HCT116 (cell line): Measurements from ENCODE around the gene GLMN. TPM values are rescaled to one million over a fixed set of nuclear protein-coding genes. Genes with fewer than 3 reads are reported as not detected.
"Not testable (repeated sequence)": the region's sequence is repeated elsewhere in the genome, so short reads cannot be mapped to it uniquely, and the experiment has no call there.

Experiments used
- ATAC-seq: fragments of 200-7000 bp; cut with Tn5 transposase; 2 replicates; pipeline ENCODE4 v1.9.1; 2020; ENCODE audit warnings: mild to moderate bottlenecking, moderate library complexity
- BruUV-seq: library from RNA; stranded (reverse); fragments of 400-500 nt; replicated peaks from 2 replicates; lab custom pipeline; 2021; lab: Mats Ljungman, UMichigan
- CTCF ChIA-PET: fragments of 300-600 bp; sonication (Branson Sonifier 250); formaldehyde crosslinking; loops from one replicate; lab custom pipeline; 2021; ENCODE audit warnings: antibody characterized with exemption; lab: Charles Lee
- POLR2A ChIA-PET: fragments of 300-600, 350-600 bp; sonication (Branson Sonifier 250); formaldehyde crosslinking; loops from one replicate; lab custom pipeline; 2021; ENCODE audit warnings: antibody characterized with exemption; lab: Charles Lee
- RAD21 ChIA-PET, 2 experiments: fragments of 300-600 bp; sonication (Branson Sonifier 250); formaldehyde crosslinking; loops; one replicate each; lab custom pipeline; 2023; ENCODE audit warnings: low total read pairs in 2 of 2; ENCODE audit not compliant: uncharacterized antibody in 2 of 2, unreplicated experiment in 2 of 2, low non-redundant PET in 1 of 2; lab: Charles Lee
- DNase-seq: peaks from one replicate; pipeline ENCODE4 v3.0.0-alpha.2; 2010; ENCODE audit warnings: low read depth, low spot score
- H2AFZ ChIP-seq: fragments of 200-600 bp; shearing (Covaris generic), sonication (generic); 2 replicates; pipeline ENCODE4 v1.6.1; 2017; ENCODE audit warnings: low read depth, mixed run types, mixed read lengths, antibody characterized with exemption, low read length; ENCODE audit not compliant: poor library complexity, severe bottlenecking
- H3K27ac ChIP-seq: 2 replicates; pipeline ENCODE4 v1.5.1; 2012; ENCODE audit warnings: low read depth, low read length
- H3K27me3 ChIP-seq: fragments of 200-600 bp; sonication (generic); 2 replicates; pipeline ENCODE4 v1.6.1; 2016; ENCODE audit warnings: mixed run types, low read length, mixed read lengths; ENCODE audit not compliant: insufficient read depth
- H3K36me3 ChIP-seq, 2 experiments: fragments of 200-500 bp in 1 of 2; fragments of 200-600 bp in 1 of 2; sonication (Bioruptor generic) in 1 of 2; sonication (generic) in 1 of 2; 2 replicates each; pipeline versions ENCODE4 v1.5.1 to v1.6.1; 2014 to 2016; ENCODE audit warnings: low read length in 2 of 2, inconsistent platforms in 1 of 2, mixed read lengths in 1 of 2, mixed run types in 1 of 2; ENCODE audit not compliant: insufficient read depth in 2 of 2, control insufficient read depth in 1 of 2
- H3K4me1 ChIP-seq, 2 experiments: fragments of 200-600 bp in 1 of 2; sonication (generic) in 1 of 2; 2 replicates each; pipeline versions ENCODE4 v1.5.1 to v1.6.1; 2012 to 2017; ENCODE audit warnings: low read length in 2 of 2, inconsistent platforms in 1 of 2, mild to moderate bottlenecking in 1 of 2, mixed read lengths in 1 of 2, mixed run types in 1 of 2, moderate library complexity in 1 of 2; ENCODE audit not compliant: insufficient read depth in 2 of 2, control insufficient read depth in 1 of 2
- H3K4me2 ChIP-seq: fragments of 200-600 bp; sonication (generic); 2 replicates; pipeline ENCODE4 v1.6.1; 2017; ENCODE audit warnings: mixed run types, low read length, mixed read lengths
- H3K4me3 ChIP-seq, 2 experiments: fragments of 200-600 bp in 1 of 2; sonication (generic) in 1 of 2; replicated peaks in 1 of 2; 2 replicates each; pipeline ENCODE4 v1.5.1; 2011 to 2016; ENCODE audit warnings: low read length in 2 of 2, control low read depth in 1 of 2, low read depth in 1 of 2, mild to moderate bottlenecking in 1 of 2, mixed read lengths in 1 of 2, mixed run types in 1 of 2
- H3K79me2 ChIP-seq: fragments of 200-600 bp; sonication (generic); 2 replicates; pipeline ENCODE4 v1.6.1; 2017; ENCODE audit warnings: mild to moderate bottlenecking, mixed run types, low read length, moderate library complexity, mixed read lengths; ENCODE audit not compliant: insufficient read depth
- H3K9ac ChIP-seq: fragments of 200-600 bp; sonication (generic); 2 replicates; pipeline ENCODE4 v1.6.1; 2016; ENCODE audit warnings: low read length, mixed read lengths
- H3K9me2 ChIP-seq: fragments of 200-600 bp; sonication (generic), shearing (Covaris generic); 2 replicates; pipeline ENCODE4 v1.6.1; 2017; ENCODE audit warnings: mixed run types, mild to moderate bottlenecking, moderate library complexity; ENCODE audit not compliant: insufficient read depth
- H3K9me3 ChIP-seq, 2 experiments: fragments of 200-500 bp in 1 of 2; fragments of 200-600 bp in 1 of 2; sonication (Bioruptor generic) in 1 of 2; sonication (generic) in 1 of 2; 2 replicates each; pipeline ENCODE4 v1.6.1; 2014 to 2017; ENCODE audit warnings: low read length in 2 of 2, mixed read lengths in 2 of 2, inconsistent platforms in 1 of 2, low read depth in 1 of 2, mild to moderate bottlenecking in 1 of 2, mixed run types in 1 of 2, moderate library complexity in 1 of 2; ENCODE audit not compliant: control insufficient read depth in 1 of 2, insufficient read depth in 1 of 2
- H4K20me1 ChIP-seq: fragments of 200-600 bp; sonication (generic), shearing (Covaris generic); 2 replicates; pipeline ENCODE4 v1.6.1; 2017; ENCODE audit warnings: mixed run types, mild to moderate bottlenecking, moderate library complexity; ENCODE audit not compliant: insufficient read depth
- CBX3 ChIP-seq: IDR thresholded peaks from 2 replicates; pipeline ENCODE4 v1.6.1; 2012; ENCODE audit warnings: low read depth
- CEBPB ChIP-seq: IDR thresholded peaks from 2 replicates; pipeline ENCODE4 v1.6.1; 2012; ENCODE audit warnings: low read depth
- EGR1 ChIP-seq: IDR thresholded peaks from 2 replicates; pipeline ENCODE4 v1.6.1; 2012; ENCODE audit warnings: low read depth
- ELF1 ChIP-seq: IDR thresholded peaks from 2 replicates; pipeline ENCODE4 v1.6.1; 2012; ENCODE audit warnings: low read depth, borderline replicate concordance
- EZH2phosphoT487 ChIP-seq: fragments of 200-600 bp; IDR thresholded peaks from 2 replicates; pipeline ENCODE4 v1.6.1; 2018; ENCODE audit warnings: antibody characterized with exemption, borderline replicate concordance
- FOSL1 ChIP-seq: IDR thresholded peaks from 2 replicates; pipeline ENCODE4 v1.6.1; 2012; ENCODE audit warnings: low read depth
- JUND ChIP-seq: IDR thresholded peaks from 2 replicates; pipeline ENCODE4 v1.6.1; 2012
- POLR2AphosphoS5 ChIP-seq: IDR thresholded peaks from 2 replicates; pipeline ENCODE4 v1.6.1; 2011; ENCODE audit warnings: mild to moderate bottlenecking, low read depth, low read length, moderate library complexity
- RAD21 ChIP-seq: IDR thresholded peaks from 2 replicates; pipeline ENCODE4 v1.6.1; 2012; ENCODE audit warnings: low read depth, mild to moderate bottlenecking
- SIN3A ChIP-seq: IDR thresholded peaks from 2 replicates; pipeline ENCODE4 v1.6.1; 2012; ENCODE audit warnings: low read depth
- ZFX ChIP-seq: fragments of 450-650 bp; IDR thresholded peaks from 2 replicates; pipeline ENCODE4 v1.6.1; 2017
- ZNF274 ChIP-seq: fragments of 200-500 bp; sonication (Bioruptor generic); IDR thresholded peaks from 2 replicates; pipeline ENCODE4 v1.6.1; 2014; ENCODE audit warnings: mild to moderate bottlenecking, low read depth, low read length, inconsistent platforms
- intact Hi-C: fragments of 100-400 bp; cut with micrococcal nuclease; formaldehyde crosslinking; loops from 2 replicates; pipeline ENCODE4 v1.10.0; 2022
- total RNA-seq: library from RNA; stranded (reverse); gene quantifications from one replicate; pipeline ENCODE4 v1.2.1, GENCODE V29; 2021; ENCODE audit not compliant: unreplicated experiment
- TF ChIP-seq, protein P1 (sequence below), 3 experiments: fragments of 200-600 bp in 1 of 3; sonication (generic) in 1 of 3; IDR thresholded peaks in 2 of 3; conservative IDR thresholded peaks in 1 of 3; 2 replicates each; pipeline ENCODE4 v1.5.1; 2012 to 2017; ENCODE audit warnings: low read depth in 2 of 3, low read length in 2 of 3, antibody characterized with exemption in 1 of 3, borderline replicate concordance in 1 of 3, control low read depth in 1 of 3, mild to moderate bottlenecking in 1 of 3, mixed read lengths in 1 of 3, mixed run types in 1 of 3, moderate library complexity in 1 of 3; ENCODE audit not compliant: insufficient read depth in 1 of 3
- TF ChIP-seq, protein P2 (sequence below): IDR thresholded peaks from 2 replicates; pipeline ENCODE4 v1.6.1; 2012
- TF ChIP-seq, protein P3 (sequence below): IDR thresholded peaks from 2 replicates; pipeline ENCODE4 v1.6.1; 2012

The GLMN gene
- total RNA-seq, 1 experiment from 2014 or later, result 10.9 TPM

- intact Hi-C loops, result loop anchor here (5.0 kb wide), 1 partner anchor 747 kb away; no protein-coding TSS in a partner anchor
- POLR2A ChIA-PET, result not testable (repeated sequence)
These were observed 19.0 kb downstream of the GLMN start for GRCh38 chr1:92279781-92280180.

GRCh38 chr1:92277105-92277723 lies 21.6 kb downstream of the GLMN start:
- Histone ChIP-seq H3K4me3 (no peak overlapping the region), H2AFZ (no peak overlapping the region), H3K79me2 (no peaks in the 10 kb centered on the region), H3K27me3 (no peaks in the 10 kb centered on the region), H3K9me2 (no peaks in the 10 kb centered on the region), H3K9me3 (no peaks in the 10 kb centered on the region), H3K9ac (no peak overlapping the region), H3K27ac (no peak overlapping the region), H3K4me2 (no peak overlapping the region), H3K4me1 (no peaks in the 10 kb centered on the region), H4K20me1 (no peaks in the 10 kb centered on the region), H3K36me3 (peaks cover 2 to 10% of the 10 kb centered on the region in 2 experiments; a peak in 3 of 4 replicates)
- CTCF ChIA-PET, result no interaction called here
- ATAC-seq, result no peak
- TF ChIP-seq SIN3A (no peak), EZH2phosphoT487 (no peak), ZFX (no peak), ZNF274 (no peak), ELF1 (no peak), FOSL1 (no peak), RAD21 (no peak), CBX3 (no peak), JUND (no peak), EGR1 (no peak), POLR2AphosphoS5 (no peak), CEBPB (no peak)
- TF ChIP-seq, protein P1, sequence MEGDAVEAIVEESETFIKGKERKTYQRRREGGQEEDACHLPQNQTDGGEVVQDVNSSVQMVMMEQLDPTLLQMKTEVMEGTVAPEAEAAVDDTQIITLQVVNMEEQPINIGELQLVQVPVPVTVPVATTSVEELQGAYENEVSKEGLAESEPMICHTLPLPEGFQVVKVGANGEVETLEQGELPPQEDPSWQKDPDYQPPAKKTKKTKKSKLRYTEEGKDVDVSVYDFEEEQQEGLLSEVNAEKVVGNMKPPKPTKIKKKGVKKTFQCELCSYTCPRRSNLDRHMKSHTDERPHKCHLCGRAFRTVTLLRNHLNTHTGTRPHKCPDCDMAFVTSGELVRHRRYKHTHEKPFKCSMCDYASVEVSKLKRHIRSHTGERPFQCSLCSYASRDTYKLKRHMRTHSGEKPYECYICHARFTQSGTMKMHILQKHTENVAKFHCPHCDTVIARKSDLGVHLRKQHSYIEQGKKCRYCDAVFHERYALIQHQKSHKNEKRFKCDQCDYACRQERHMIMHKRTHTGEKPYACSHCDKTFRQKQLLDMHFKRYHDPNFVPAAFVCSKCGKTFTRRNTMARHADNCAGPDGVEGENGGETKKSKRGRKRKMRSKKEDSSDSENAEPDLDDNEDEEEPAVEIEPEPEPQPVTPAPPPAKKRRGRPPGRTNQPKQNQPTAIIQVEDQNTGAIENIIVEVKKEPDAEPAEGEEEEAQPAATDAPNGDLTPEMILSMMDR (IDR thresholded peaks at IDR 0.05 in 2 of 3, conservative IDR thresholded peaks at IDR 0.05 in 1 of 3; ENCODE audit: borderline replicate concordance in 1 of 3, insufficient read depth in 1 of 3, low read depth in 2 of 3, low read length in 2 of 3), result no peak
- TF ChIP-seq, protein P2, sequence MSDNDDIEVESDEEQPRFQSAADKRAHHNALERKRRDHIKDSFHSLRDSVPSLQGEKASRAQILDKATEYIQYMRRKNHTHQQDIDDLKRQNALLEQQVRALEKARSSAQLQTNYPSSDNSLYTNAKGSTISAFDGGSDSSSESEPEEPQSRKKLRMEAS, result no peak
- TF ChIP-seq, protein P3, sequence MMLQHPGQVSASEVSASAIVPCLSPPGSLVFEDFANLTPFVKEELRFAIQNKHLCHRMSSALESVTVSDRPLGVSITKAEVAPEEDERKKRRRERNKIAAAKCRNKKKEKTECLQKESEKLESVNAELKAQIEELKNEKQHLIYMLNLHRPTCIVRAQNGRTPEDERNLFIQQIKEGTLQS, result no peak
- DNase-seq, result no peak
- POLR2A ChIA-PET, result no interaction called here
- intact Hi-C loops, result loop anchor here (5.0 kb wide), 1 partner anchor 745 kb away; no protein-coding TSS in a partner anchor
- RAD21 ChIA-PET, result no interaction called here
- BruUV-seq, result no TSS peak

More at GRCh38 chr1:92279781-92280180, 19.0 kb downstream of the GLMN start:
- DNase-seq, ATAC-seq, H3K79me2 ChIP-seq, H3K9ac ChIP-seq, H3K4me1 ChIP-seq, BruUV-seq, RAD21 ChIA-PET, H3K36me3 ChIP-seq, H3K4me3 ChIP-seq, H3K9me3 ChIP-seq, CTCF ChIA-PET, H2AFZ ChIP-seq, H3K9me2 ChIP-seq, H3K27me3 ChIP-seq, H4K20me1 ChIP-seq, H3K27ac ChIP-seq, H3K4me2 ChIP-seq: not testable (repeated sequence)
